NT2/D1 (cell line): Measurements from ENCODE around the gene RTL1.

Experiments
- SUZ12 ChIP-seq: IDR thresholded peaks from 2 replicates; pipeline ENCODE4 v1.6.1; 2011; ENCODE audit not compliant: insufficient read length, insufficient read depth; ENCODE audit errors: extremely low read depth
- YY1 ChIP-seq: IDR thresholded peaks from 2 replicates; pipeline ENCODE4 v1.6.1; 2011; ENCODE audit not compliant: insufficient read length, insufficient read depth
- ZNF274 ChIP-seq: IDR thresholded peaks from 2 replicates; pipeline ENCODE4 v1.6.1; 2011; ENCODE audit warnings: mild to moderate bottlenecking, low read depth, low read length

- no peak for TF ChIP-seq ZNF274
- no peak for TF ChIP-seq YY1
- TF ChIP-seq SUZ12 = no peak
Measured at GRCh38 chr14:100855256-100855930, 48.1 kb downstream of the RTL1 start.
